IMR-90 (cell line): ENCODE results near the gene PIN4. TPM values are rescaled to one million over a fixed set of nuclear protein-coding genes. Genes with fewer than 3 reads are reported as not detected.

Experiments
- ATAC-seq: fragments of 200-7000 bp; cut with Tn5 transposase; 2 replicates; pipeline ENCODE4 v1.9.1; 2020; ENCODE audit warnings: low read depth, mild to moderate bottlenecking, moderate library complexity
- BruUV-seq: library from RNA; stranded (reverse); fragments of 400-500 nt; replicated peaks from 2 replicates; lab custom pipeline; 2021; lab: Mats Ljungman, UMichigan
- CTCF ChIA-PET: fragments of 300-600 bp; formaldehyde crosslinking; extraction: SDS; loops from one replicate; lab custom pipeline; 2021; ENCODE audit warnings: antibody characterized with exemption; lab: Yijun Ruan, JAX
- POLR2A ChIA-PET: fragments of 300-600 bp; sonication (Branson Sonifier 250); formaldehyde crosslinking; loops from one replicate; lab custom pipeline; 2022; ENCODE audit warnings: antibody characterized with exemption; ENCODE audit not compliant: unreplicated experiment; lab: Charles Lee
- DNase-seq: peaks from one replicate; pipeline ENCODE4 v3.0.0; 2013
- H2AFZ ChIP-seq: replicated peaks from 2 replicates; pipeline ENCODE3; 2013; ENCODE audit warnings: low read length, mild to moderate bottlenecking; ENCODE audit not compliant: poor library complexity
- H2AK5ac ChIP-seq: 2 replicates; pipeline ENCODE4 v1.6.1; 2013; ENCODE audit warnings: low read depth, low read length, inconsistent platforms
- H2AK9ac ChIP-seq: replicated peaks from 2 replicates; pipeline ENCODE3; 2013; ENCODE audit warnings: mild to moderate bottlenecking, low read depth, low read length, moderate library complexity; ENCODE audit not compliant: poor library complexity
- H2BK120ac ChIP-seq: 2 replicates; pipeline ENCODE4 v1.6.1; 2013; ENCODE audit warnings: low read depth, low read length, inconsistent platforms
- H2BK15ac ChIP-seq: 3 replicates; pipeline ENCODE4 v1.6.1; 2013; ENCODE audit warnings: low read depth, low read length, inconsistent platforms
- H2BK20ac ChIP-seq: 2 replicates; pipeline ENCODE4 v1.6.1; 2013; ENCODE audit warnings: low read depth, mild to moderate bottlenecking, inconsistent platforms, low read length, moderate library complexity
- H2BK5ac ChIP-seq: 2 replicates; pipeline ENCODE4 v1.6.1; 2013; ENCODE audit warnings: mild to moderate bottlenecking, low read depth, low read length, inconsistent platforms; ENCODE audit not compliant: poor library complexity, severe bottlenecking
- H3K14ac ChIP-seq: replicated peaks from 2 replicates; pipeline ENCODE4 v1.6.1; 2013; ENCODE audit warnings: low read depth, low read length, inconsistent platforms
- H3K18ac ChIP-seq: 2 replicates; pipeline ENCODE4 v1.6.1; 2013; ENCODE audit warnings: low read depth, low read length, control low read depth
- H3K23ac ChIP-seq: 2 replicates; pipeline ENCODE4 v1.6.1; 2013; ENCODE audit warnings: low read depth, low read length, inconsistent platforms
- H3K27ac ChIP-seq: 2 replicates; pipeline ENCODE4 v1.5.1; 2013; ENCODE audit warnings: mild to moderate bottlenecking, control low read depth, low read length; ENCODE audit not compliant: insufficient read depth
- H3K27me3 ChIP-seq: 2 replicates; pipeline ENCODE4 v1.6.1; 2013; ENCODE audit warnings: low read length; ENCODE audit not compliant: control insufficient read depth, insufficient read depth
- H3K36me3 ChIP-seq: 2 replicates; pipeline ENCODE4 v1.6.1; 2013; ENCODE audit warnings: low read length, mixed read lengths; ENCODE audit not compliant: control insufficient read depth, insufficient read depth
- H3K4ac ChIP-seq: 2 replicates; pipeline ENCODE4 v1.6.1; 2013; ENCODE audit warnings: low read depth, low read length, inconsistent platforms
- H3K4me1 ChIP-seq: 2 replicates; pipeline ENCODE4 v1.6.1; 2013; ENCODE audit warnings: low read length, mixed read lengths; ENCODE audit not compliant: control insufficient read depth, insufficient read depth
- H3K4me2 ChIP-seq: 2 replicates; pipeline ENCODE4 v1.6.1; 2013; ENCODE audit warnings: low read depth, mild to moderate bottlenecking, control low read depth, low read length, moderate library complexity
- H3K4me3 ChIP-seq: 2 replicates; pipeline ENCODE4 v1.5.1; 2013; ENCODE audit warnings: low read depth, mild to moderate bottlenecking, control low read depth, low read length, moderate library complexity; ENCODE audit not compliant: insufficient read depth
- H3K56ac ChIP-seq: 2 replicates; pipeline ENCODE4 v1.6.1; 2013; ENCODE audit warnings: low read length, inconsistent platforms; ENCODE audit not compliant: insufficient read depth; ENCODE audit errors: extremely low read depth
- H3K79me1 ChIP-seq, 2 experiments: 2 replicates each; pipeline ENCODE4 v1.6.1; 2013; ENCODE audit warnings: low read length in 2 of 2, inconsistent platforms in 1 of 2, low read depth in 1 of 2
- H3K9ac ChIP-seq: 2 replicates; pipeline ENCODE4 v1.6.1; 2013; ENCODE audit warnings: low read depth, low read length, control low read depth
- H3K9me1 ChIP-seq: 2 replicates; pipeline ENCODE4 v1.6.1; 2013; ENCODE audit warnings: low read length, inconsistent platforms; ENCODE audit not compliant: insufficient read depth
- H3K9me3 ChIP-seq: 2 replicates; pipeline ENCODE4 v1.6.1; 2013; ENCODE audit warnings: low read length; ENCODE audit not compliant: control insufficient read depth, insufficient read depth
- H4K20me1 ChIP-seq: 2 replicates; pipeline ENCODE4 v1.6.1; 2013; ENCODE audit warnings: low read length, inconsistent platforms; ENCODE audit not compliant: insufficient read depth
- H4K5ac ChIP-seq: 2 replicates; pipeline ENCODE4 v1.6.1; 2013; ENCODE audit warnings: mild to moderate bottlenecking, low read depth, low read length, control low read depth
- H4K8ac ChIP-seq, 2 experiments: 2 replicates each; pipeline ENCODE4 v1.6.1; 2013; ENCODE audit warnings: low read depth in 2 of 2, low read length in 2 of 2, control low read depth in 1 of 2, inconsistent platforms in 1 of 2
- H4K91ac ChIP-seq: 2 replicates; pipeline ENCODE4 v1.6.1; 2013; ENCODE audit warnings: low read depth, low read length, inconsistent platforms; ENCODE audit not compliant: insufficient read depth
- BHLHE40 ChIP-seq: fragments of 150-350 bp; IDR thresholded peaks from 2 replicates; pipeline ENCODE4 v1.6.1; 2016; ENCODE audit warnings: mild to moderate bottlenecking, low read depth, low read length
- CTCF ChIP-seq: conservative IDR thresholded peaks from 2 replicates; pipeline ENCODE4 v1.5.1; 2012; ENCODE audit warnings: mild to moderate bottlenecking, low read depth, low read length, improper control_type of control experiment
- POLR2A ChIP-seq: IDR thresholded peaks from 2 replicates; pipeline ENCODE4 v1.6.1; 2012; ENCODE audit warnings: mild to moderate bottlenecking, low read depth, low read length
- WGBS, 2 experiments: methylation state at CpG; one replicate each; pipeline versions ENCODE4 v1.1.5 to v1.1.7; 2013; ENCODE audit warnings: missing lambda C conversion rate in 2 of 2; ENCODE audit not compliant: insufficient read length in 1 of 2; ENCODE audit errors: extremely low coverage in 2 of 2; 5-methylcytosine and 5-hydroxymethylcytosine counted together
- dilution Hi-C: fragments of 300-500 bp; cut with HindIII; formaldehyde crosslinking; loops from one replicate; pipeline ENCODE4 v1.14.3; 2018; ENCODE audit warnings: low sequenced_read_pairs; ENCODE audit not compliant: unreplicated experiment
- in situ Hi-C: fragments of 300-500 bp; cut with MboI; formaldehyde crosslinking; loops from 3 replicates; pipeline ENCODE4 v1.14.3; 2019; ENCODE audit warnings: low sequenced_read_pairs, inconsistent platforms, mixed read lengths
- intact Hi-C: fragments of 100-400 bp; cut with micrococcal nuclease; formaldehyde crosslinking; loops from 2 replicates; pipeline ENCODE4 v1.10.0; 2022
- polyA plus RNA-seq, 3 experiments: library from polyadenylated mRNA; depleted of rRNA; stranded (reverse); fragments of >200 nt; gene quantifications; 2 replicates each; pipeline ENCODE4 v1.2.3, GENCODE V29; 2012; ENCODE audit warnings: low replicate concordance in 1 of 3
- total RNA-seq: library from RNA; depleted of rRNA; stranded (reverse); fragments of >200 nt; gene quantifications from 2 replicates; pipeline ENCODE4 v1.2.3, GENCODE V29; 2012

PIN4 gene
- total and polyA plus RNA-seq, 2 of the 4 experiments (the other 2 are of a cell fraction): 2.2 to 18.2 TPM

DNA sequence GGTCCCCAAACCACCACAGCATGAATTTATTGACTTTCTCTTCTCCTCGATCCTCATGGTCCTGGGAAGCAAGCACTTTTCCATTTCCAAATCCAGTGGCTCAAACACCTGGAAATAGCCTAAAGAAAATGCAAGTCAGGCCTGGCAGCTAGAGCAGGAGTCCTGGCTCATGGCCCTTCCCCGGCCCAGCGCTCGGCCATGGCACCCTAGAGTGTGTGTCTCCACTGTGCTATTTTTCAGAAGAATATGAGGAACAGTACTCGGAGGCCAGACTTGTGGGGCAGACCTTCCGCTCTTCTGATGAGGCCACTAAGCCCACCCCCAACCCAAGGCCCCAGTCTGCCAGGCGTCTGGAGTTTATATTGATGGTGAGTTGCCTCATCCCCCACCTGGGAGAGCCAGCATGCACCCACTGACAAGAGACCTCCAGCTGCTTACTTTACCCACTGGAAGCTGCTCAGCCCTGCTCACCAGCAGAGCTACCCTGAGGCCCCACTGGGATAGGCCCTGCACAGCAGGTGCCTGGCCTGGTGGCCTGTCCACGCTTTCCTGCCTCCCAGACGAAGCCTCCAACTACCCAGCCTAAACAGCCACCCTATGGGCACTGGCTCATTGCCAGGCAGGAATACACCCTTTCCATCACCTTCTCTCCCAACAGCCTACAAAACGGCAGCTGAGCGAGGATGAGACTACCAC, 47.6 kb upstream of the PIN4 start:
- WGBS, 2 experiments: 40% methylated on average over 1 of the region's 11 CpGs; no CpG with 5 or more reads in 1 of the 2 experiments
- Histone ChIP-seq H3K14ac (no peak overlapping the region), H3K36me3 (no peaks in the 10 kb centered on the region), H3K9me1 (no peaks in the 10 kb centered on the region), H3K18ac (no peak overlapping the region), H2AK5ac (no peak overlapping the region), H2AFZ (no peak overlapping the region), H3K27ac (no peak overlapping the region), H3K23ac (no peak overlapping the region), H2AK9ac (no peak overlapping the region), H3K56ac (no peak overlapping the region), H2BK20ac (no peak overlapping the region), H3K27me3 (peaks cover 59% of the 10 kb centered on the region), H3K4me3 (no peak overlapping the region), H4K91ac (no peak overlapping the region), H3K9ac (no peak overlapping the region), H4K20me1 (no peaks in the 10 kb centered on the region), H4K8ac (no peak overlapping the region), H2BK15ac (no peak overlapping the region), H3K79me1 (no peaks in the 10 kb centered on the region), H3K9me3 (peaks cover 7% of the 10 kb centered on the region; the same call in 1 of the 2 replicates), H4K5ac (no peak overlapping the region), H2BK120ac (no peak overlapping the region), H3K4me1 (no peaks in the 10 kb centered on the region), H3K4me2 (no peak overlapping the region), H3K4ac (no peak overlapping the region), H2BK5ac (no peak overlapping the region)
- no TSS peak for BruUV-seq
- ChIA-PET CTCF (no interaction called here), POLR2A (no interaction called here)
- intact Hi-C loops: no loop called here
- in situ Hi-C loops: no loop called here
- dilution Hi-C loops: no loop called here
- DNase-seq (no peak), ATAC-seq (no peak)
- no peak for TF ChIP-seq BHLHE40
- no peak for TF ChIP-seq CTCF
- TF ChIP-seq POLR2A: no peak
